ENCODE results near the gene RHBDF2. TPM values are rescaled to one million over a fixed set of nuclear protein-coding genes. Genes with fewer than 3 reads are reported as not detected.
A peak's percentile ranks its signal among the peaks of the same experiment; 100 is the strongest.

RHBDF2 gene
- total RNA-seq, 4 donors from 2014 or later, result 45.9 to 82.6 (median 52.6) TPM

DNA sequence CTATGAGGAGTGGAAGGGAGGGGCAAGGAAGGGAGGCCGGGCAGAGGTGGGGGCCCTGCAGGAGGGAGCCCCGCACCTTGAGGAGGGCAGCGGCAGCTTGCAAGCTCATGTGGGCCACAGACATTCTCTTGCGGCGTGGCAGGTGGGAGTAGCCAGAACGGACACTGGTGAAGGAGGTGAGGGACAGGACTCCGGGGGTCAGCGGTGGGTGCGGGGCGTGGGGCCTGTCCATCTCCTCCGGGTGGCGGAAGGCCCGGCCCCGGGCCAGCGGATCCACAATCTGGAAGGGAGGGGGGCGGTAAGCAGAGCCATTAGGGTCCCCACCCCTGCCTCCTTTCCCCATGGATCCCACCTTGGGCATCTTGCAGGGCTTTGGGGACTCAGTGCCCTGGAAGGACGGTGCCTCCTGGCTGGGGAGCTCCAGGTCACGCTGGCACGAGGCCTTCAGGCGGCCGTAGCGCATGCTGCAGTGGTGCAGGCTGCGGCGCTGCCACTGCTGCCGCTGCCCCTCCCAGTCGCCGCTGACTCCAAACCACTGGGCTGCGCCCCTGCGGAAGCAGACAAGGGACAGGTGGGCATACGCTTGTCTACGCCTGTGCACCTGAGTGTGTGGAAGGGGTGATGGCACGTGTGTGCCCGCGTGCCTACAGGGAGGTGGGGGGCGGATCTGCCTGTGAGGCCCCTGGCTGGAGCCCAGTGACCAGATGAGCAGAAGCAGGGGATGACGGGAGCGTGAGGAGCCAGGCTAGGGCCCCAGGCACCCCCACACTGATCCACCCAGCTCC, 22.3 kb downstream of the RHBDF2 start:
- Histone ChIP-seq H3K27ac (no peak overlapping the region), H3K9me3 (no peaks in the 10 kb centered on the region), H3K36me3 (peaks cover 46% of the 10 kb centered on the region), H3K27me3 (no peaks in the 10 kb centered on the region), H3K4me3 (no peak overlapping the region), H3K4me1 (no peaks in the 10 kb centered on the region)
- DNase-seq (ENCODE audit: low spot score in 2 of 2), result peak in 1 of 2 donors; percentile 57
- 91% methylated on average over 35 of the region's 37 CpGs for WGBS
- TF ChIP-seq, protein P1, sequence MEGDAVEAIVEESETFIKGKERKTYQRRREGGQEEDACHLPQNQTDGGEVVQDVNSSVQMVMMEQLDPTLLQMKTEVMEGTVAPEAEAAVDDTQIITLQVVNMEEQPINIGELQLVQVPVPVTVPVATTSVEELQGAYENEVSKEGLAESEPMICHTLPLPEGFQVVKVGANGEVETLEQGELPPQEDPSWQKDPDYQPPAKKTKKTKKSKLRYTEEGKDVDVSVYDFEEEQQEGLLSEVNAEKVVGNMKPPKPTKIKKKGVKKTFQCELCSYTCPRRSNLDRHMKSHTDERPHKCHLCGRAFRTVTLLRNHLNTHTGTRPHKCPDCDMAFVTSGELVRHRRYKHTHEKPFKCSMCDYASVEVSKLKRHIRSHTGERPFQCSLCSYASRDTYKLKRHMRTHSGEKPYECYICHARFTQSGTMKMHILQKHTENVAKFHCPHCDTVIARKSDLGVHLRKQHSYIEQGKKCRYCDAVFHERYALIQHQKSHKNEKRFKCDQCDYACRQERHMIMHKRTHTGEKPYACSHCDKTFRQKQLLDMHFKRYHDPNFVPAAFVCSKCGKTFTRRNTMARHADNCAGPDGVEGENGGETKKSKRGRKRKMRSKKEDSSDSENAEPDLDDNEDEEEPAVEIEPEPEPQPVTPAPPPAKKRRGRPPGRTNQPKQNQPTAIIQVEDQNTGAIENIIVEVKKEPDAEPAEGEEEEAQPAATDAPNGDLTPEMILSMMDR (IDR thresholded peaks at IDR 0.05), result no peak
- no peak for TF ChIP-seq POLR2AphosphoS5 (IDR thresholded peaks at IDR 0.05)
- no peak for TF ChIP-seq EP300 (IDR thresholded peaks at IDR 0.05)
- no peak for TF ChIP-seq POLR2A (IDR thresholded peaks at IDR 0.05)

DNA sequence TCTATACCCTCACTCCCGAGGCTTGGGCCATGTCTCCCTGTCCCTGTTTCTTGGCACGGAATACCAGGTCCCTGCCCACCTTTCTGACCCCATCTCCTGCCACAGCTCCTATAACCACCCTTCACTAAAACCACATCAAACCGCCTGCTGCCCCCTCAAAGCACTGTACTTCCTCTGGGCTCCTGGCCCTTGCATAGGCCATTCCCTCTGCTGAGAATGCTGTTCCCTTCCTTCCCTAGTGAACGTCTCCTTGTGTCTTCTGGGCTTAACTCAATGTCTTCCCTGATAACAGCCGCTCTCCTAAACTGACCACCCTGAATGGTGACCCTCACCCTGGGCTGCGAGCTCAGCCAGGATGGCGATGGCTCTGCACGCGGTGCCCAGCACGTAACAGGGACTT, 23.1 kb downstream of the RHBDF2 start:
- TF ChIP-seq POLR2A (IDR thresholded peaks at IDR 0.05) (no peak), EP300 (IDR thresholded peaks at IDR 0.05) (no peak), POLR2AphosphoS5 (IDR thresholded peaks at IDR 0.05) (no peak)
- TF ChIP-seq, protein P1 (IDR thresholded peaks at IDR 0.05), result no peak
- Histone ChIP-seq H3K4me1 (no peaks in the 10 kb centered on the region), H3K4me3 (no peak overlapping the region), H3K27ac (no peak overlapping the region), H3K36me3 (peaks cover 55% of the 10 kb centered on the region), H3K9me3 (no peaks in the 10 kb centered on the region), H3K27me3 (no peaks in the 10 kb centered on the region)
- WGBS, result 92% methylated on average over 10 of the region's 10 CpGs
- DNase-seq (ENCODE audit: low spot score in 2 of 2), result no peak

DNA sequence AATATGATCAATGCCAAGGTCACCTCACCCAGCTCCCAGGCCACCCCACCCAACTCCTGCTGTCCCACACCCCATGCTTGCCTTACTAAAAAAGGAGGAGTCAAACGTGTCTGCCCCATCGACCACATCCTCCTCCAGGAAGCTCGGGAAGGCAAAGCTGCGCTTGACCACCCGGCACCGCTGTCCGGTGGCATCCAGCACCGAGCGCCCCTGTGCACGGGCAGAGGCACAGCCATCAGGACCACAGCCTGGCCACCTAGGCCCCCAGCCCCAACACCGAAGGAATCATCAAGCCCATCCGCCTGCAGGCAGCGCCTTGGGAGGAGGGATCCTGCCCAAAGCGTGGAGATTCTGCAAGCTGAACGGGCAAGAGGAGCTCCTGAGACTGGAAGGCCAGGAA, 23.6 kb downstream of the RHBDF2 start:
- WGBS, result 67% methylated on average over 2 of the region's 15 CpGs
- Histone ChIP-seq H3K27me3 (no peaks in the 10 kb centered on the region), H3K4me3 (no peak overlapping the region), H3K27ac (no peak overlapping the region), H3K4me1 (no peaks in the 10 kb centered on the region), H3K9me3 (no peaks in the 10 kb centered on the region), H3K36me3 (peaks cover 60% of the 10 kb centered on the region)
- no peak for DNase-seq (ENCODE audit: low spot score in 2 of 2)
- TF ChIP-seq POLR2A (IDR thresholded peaks at IDR 0.05), result no peak
- TF ChIP-seq POLR2AphosphoS5 (IDR thresholded peaks at IDR 0.05), result no peak
- TF ChIP-seq, protein P1 (IDR thresholded peaks at IDR 0.05), result no peak
- no peak for TF ChIP-seq EP300 (IDR thresholded peaks at IDR 0.05)

DNA sequence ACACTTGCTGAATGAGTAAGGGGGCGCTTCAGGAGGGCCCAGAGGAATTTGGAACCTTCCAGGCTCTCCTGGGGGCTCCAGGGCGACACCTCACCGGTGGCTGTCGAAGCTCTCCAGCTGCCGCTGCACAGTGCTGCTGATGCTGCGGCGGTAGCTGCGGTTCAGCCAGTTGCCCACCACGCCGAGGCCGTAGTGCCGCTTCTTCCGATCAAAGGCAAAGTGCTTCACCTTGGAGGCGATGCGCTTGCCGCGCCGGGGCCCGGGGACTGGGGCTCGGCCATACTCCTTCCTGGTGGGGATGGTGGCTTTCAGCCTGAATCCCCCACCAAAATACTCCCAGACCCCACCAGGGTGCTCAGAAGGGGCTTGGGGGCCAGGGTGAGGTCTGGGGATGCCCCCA, 24.5 kb downstream of the RHBDF2 start:
- no peak overlapping the region for H3K4me3 ChIP-seq
- no peak overlapping the region for H3K27ac ChIP-seq
- peaks cover 68% of the 10 kb centered on the region for H3K36me3 ChIP-seq
- H3K4me1 ChIP-seq, result no peaks in the 10 kb centered on the region
- no peaks in the 10 kb centered on the region for H3K27me3 ChIP-seq
- H3K9me3 ChIP-seq, result no peaks in the 10 kb centered on the region
- TF ChIP-seq POLR2A (IDR thresholded peaks at IDR 0.05) (no peak), EP300 (IDR thresholded peaks at IDR 0.05) (no peak), POLR2AphosphoS5 (IDR thresholded peaks at IDR 0.05) (no peak)
- TF ChIP-seq, protein P1 (IDR thresholded peaks at IDR 0.05), result no peak
- DNase-seq (ENCODE audit: low spot score in 2 of 2), result no peak
- 93% methylated on average over 11 of the region's 20 CpGs for WGBS

- peaks cover 69% of the 10 kb centered on the region for H3K36me3 ChIP-seq
- no peak for DNase-seq (ENCODE audit: low spot score in 2 of 2)
- WGBS, result 96% methylated on average over 6 of the region's 6 CpGs
These were observed 25.9 kb downstream of the RHBDF2 start for GRCh38 chr17:76475302-76475701.

More at GRCh38 chr17:76475302-76475701, 25.9 kb downstream of the RHBDF2 start:
- H3K27ac ChIP-seq, result no peak overlapping the region
- TF ChIP-seq EP300 (IDR thresholded peaks at IDR 0.05) (no peak), POLR2AphosphoS5 (IDR thresholded peaks at IDR 0.05) (no peak), POLR2A (IDR thresholded peaks at IDR 0.05) (no peak)
- TF ChIP-seq, protein P1 (IDR thresholded peaks at IDR 0.05), result no peak
- H3K27me3 ChIP-seq, result no peaks in the 10 kb centered on the region
- no peaks in the 10 kb centered on the region for H3K4me1 ChIP-seq
- H3K4me3 ChIP-seq, result no peak overlapping the region
- no peaks in the 10 kb centered on the region for H3K9me3 ChIP-seq

Measured in suprapubic skin (tissue), 4 donors.